Thymus (tissue), 14 donors: ENCODE results near the gene CMKLR1. TPM values are rescaled to one million over a fixed set of nuclear protein-coding genes. Genes with fewer than 3 reads are reported as not detected.

Experiments used
- DNase-seq, 9 donors: peaks; one replicate each; pipeline ENCODE4 v3.0.0-alpha.2; 2013; ENCODE audit warnings: low spot score in 9 of 9, low read depth in 6 of 9, missing footprints in 1 of 9
- H3K27ac ChIP-seq, 2 donors: one replicate each; pipeline ENCODE4 v1.5.1; 2013; ENCODE audit warnings: control low read depth in 1 of 2, low read depth in 1 of 2, low read length in 1 of 2, mild to moderate bottlenecking in 1 of 2, moderate library complexity in 1 of 2
- H3K27me3 ChIP-seq, 2 donors: one replicate each; pipeline ENCODE4 v1.5.1; 2013; ENCODE audit warnings: low read length in 1 of 2; ENCODE audit not compliant: control insufficient read depth in 2 of 2, insufficient read depth in 1 of 2
- H3K36me3 ChIP-seq, 2 donors: one replicate each; pipeline ENCODE4 v1.5.1; 2013; ENCODE audit warnings: low read length in 1 of 2, mild to moderate bottlenecking in 1 of 2, moderate library complexity in 1 of 2; ENCODE audit not compliant: control insufficient read depth in 2 of 2, insufficient read depth in 2 of 2
- H3K4me1 ChIP-seq, 2 donors: one replicate each; pipeline ENCODE4 v1.5.1; 2013; ENCODE audit warnings: low read length in 2 of 2; ENCODE audit not compliant: control insufficient read depth in 2 of 2, insufficient read depth in 2 of 2
- H3K4me3 ChIP-seq, 2 donors: one replicate each; pipeline ENCODE4 v1.5.1; 2013; ENCODE audit warnings: low read length in 2 of 2, control low read depth in 1 of 2, mild to moderate bottlenecking in 1 of 2
- H3K9me3 ChIP-seq, 2 donors: one replicate each; pipeline ENCODE4 v1.5.1; 2013; ENCODE audit warnings: low read length in 1 of 2, mild to moderate bottlenecking in 1 of 2; ENCODE audit not compliant: control insufficient read depth in 2 of 2, insufficient read depth in 1 of 2
- WGBS: extraction: QIAGEN DNeasy Blood & Tissue Kit; methylation state at CpG from one replicate; pipeline ENCODE4 v1.1.7; 2013; 5-methylcytosine and 5-hydroxymethylcytosine counted together
- long read RNA-seq, 10 donors: transcript quantifications; one replicate each; lab custom pipeline, GENCODE V29; 2026
- polyA plus RNA-seq: library from polyadenylated mRNA; stranded (reverse); fragments of 200-250 nt; gene quantifications from one replicate; pipeline ENCODE4 v1.2.3, GENCODE V29; 2013
- total RNA-seq: library from RNA; stranded (reverse); fragments of 120-200 nt; gene quantifications from one replicate; pipeline ENCODE4 v1.2.4, GENCODE V29; 2013
- donor health status: healthy.

CMKLR1 gene
- 4.4 TPM for total RNA-seq
- 4.5 TPM for polyA plus RNA-seq
- long read RNA-seq, donor 1 = 0 reads
- long read RNA-seq, donor 2 = 0 reads
- long read RNA-seq, donor 3, full-length matches to known transcripts = 6 of 6 reads
- long read RNA-seq, donor 3, partial matches to known transcripts = 0 of 6 reads
- long read RNA-seq, donor 3, other reads (novel, unspliced or antisense) = 0 of 6 reads
- long read RNA-seq, donor 4, full-length matches to known transcripts = 1 of 1 reads
- long read RNA-seq, donor 4, partial matches to known transcripts = 0 of 1 reads
- long read RNA-seq, donor 4, other reads (novel, unspliced or antisense) = 0 of 1 reads
- long read RNA-seq, donor 5, full-length matches to known transcripts = 5 of 5 reads
- long read RNA-seq, donor 5, partial matches to known transcripts = 0 of 5 reads
- long read RNA-seq, donor 5, other reads (novel, unspliced or antisense) = 0 of 5 reads
- long read RNA-seq, donor 6, full-length matches to known transcripts = 3 of 3 reads
- long read RNA-seq, donor 6, partial matches to known transcripts = 0 of 3 reads
- long read RNA-seq, donor 6, other reads (novel, unspliced or antisense) = 0 of 3 reads
- long read RNA-seq, donor 7, partial matches to known transcripts = 0 of 1 reads
- long read RNA-seq, donor 7, other reads (novel, unspliced or antisense) = 0 of 1 reads
- long read RNA-seq, donor 8, partial matches to known transcripts = 0 of 1 reads
- long read RNA-seq, donor 8, other reads (novel, unspliced or antisense) = 0 of 1 reads
- long read RNA-seq, donor 9 = 0 reads
- long read RNA-seq, donor 10, partial matches to known transcripts = 0 of 1 reads
- long read RNA-seq, donor 10, other reads (novel, unspliced or antisense) = 0 of 1 reads

- DNase-seq = peak in 1 of 9 donors; percentile 22
- Histone ChIP-seq H3K36me3 (no peaks in the 10 kb centered on the region), H3K4me3 (no peak within 1 kb of the TSS), H3K27me3 (peaks cover 0 to 15% of the 10 kb centered on the region in 2 donors), H3K9me3 (no peaks in the 10 kb centered on the region), H3K27ac (no peak within 1 kb of the TSS), H3K4me1 (peaks cover 0 to 6% of the 10 kb centered on the region in 2 donors)
- 8% methylated on average over 24 of the region's 24 CpGs for WGBS
Measured at GRCh38 chr12:108338915-108339657, at the start of gene CMKLR1. Gene CMKLR1, minus strand, starts transcription at chr12:108339311. Its CDS starts 45,720 bp downstream, at chr12:108293591.

DNA sequence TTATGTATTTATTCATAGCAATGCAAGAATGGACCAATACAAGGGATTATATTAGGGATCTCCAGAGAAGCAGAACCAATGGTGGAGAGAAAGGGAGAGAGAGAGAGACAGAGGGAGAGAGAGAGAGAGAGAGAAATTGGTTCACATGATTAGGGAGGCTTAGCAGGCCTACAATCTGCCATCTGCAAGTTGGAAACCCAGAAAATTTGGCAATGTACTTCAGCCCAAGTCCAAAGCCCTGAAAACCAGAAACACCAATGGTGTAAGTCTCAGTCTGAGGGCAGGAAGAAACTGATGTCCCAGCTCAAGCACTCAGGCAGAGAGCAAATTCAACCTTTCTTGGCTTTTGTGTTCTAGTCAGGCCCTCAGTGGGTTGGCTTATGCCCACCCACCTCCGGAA lies 48.7 kb upstream of the CMKLR1 start:
- 94% methylated on average over 1 of the region's 1 CpG for WGBS

GRCh38 chr12:108386709-108387360 lies 47.7 kb upstream of the CMKLR1 start:
- no peaks in the 10 kb centered on the region for H3K36me3 ChIP-seq
- 56% methylated on average over 8 of the region's 8 CpGs for WGBS
- H3K4me3 ChIP-seq = no peak overlapping the region
- no peak overlapping the region for H3K27ac ChIP-seq
- DNase-seq = no peak
- no peaks in the 10 kb centered on the region for H3K27me3 ChIP-seq
- no peaks in the 10 kb centered on the region for H3K4me1 ChIP-seq
- H3K9me3 ChIP-seq = no peaks in the 10 kb centered on the region

More for the DNA sequence above, 48.7 kb upstream of the CMKLR1 start:
- DNase-seq = no peak
- Histone ChIP-seq H3K4me1 (no peaks in the 10 kb centered on the region), H3K27me3 (no peaks in the 10 kb centered on the region), H3K4me3 (no peak overlapping the region), H3K36me3 (no peaks in the 10 kb centered on the region), H3K27ac (no peak overlapping the region), H3K9me3 (no peaks in the 10 kb centered on the region)

GRCh38 chr12:108382437-108382801 lies 43.3 kb upstream of the CMKLR1 start:
- Histone ChIP-seq H3K9me3 (no peaks in the 10 kb centered on the region), H3K36me3 (no peaks in the 10 kb centered on the region), H3K4me3 (no peak overlapping the region), H3K4me1 (no peaks in the 10 kb centered on the region), H3K27ac (no peak overlapping the region), H3K27me3 (no peaks in the 10 kb centered on the region)
- WGBS = 82% methylated on average over 1 of the region's 1 CpG
- no peak for DNase-seq

GRCh38 chr12:108381787-108382436 lies 42.8 kb upstream of the CMKLR1 start:
- Histone ChIP-seq H3K27me3 (no peaks in the 10 kb centered on the region), H3K9me3 (no peaks in the 10 kb centered on the region), H3K36me3 (no peaks in the 10 kb centered on the region), H3K27ac (no peak overlapping the region), H3K4me3 (no peak overlapping the region), H3K4me1 (no peaks in the 10 kb centered on the region)
- DNase-seq = peak in 2 of 9 donors; percentile 2
- 55% methylated on average over 8 of the region's 8 CpGs for WGBS

DNA sequence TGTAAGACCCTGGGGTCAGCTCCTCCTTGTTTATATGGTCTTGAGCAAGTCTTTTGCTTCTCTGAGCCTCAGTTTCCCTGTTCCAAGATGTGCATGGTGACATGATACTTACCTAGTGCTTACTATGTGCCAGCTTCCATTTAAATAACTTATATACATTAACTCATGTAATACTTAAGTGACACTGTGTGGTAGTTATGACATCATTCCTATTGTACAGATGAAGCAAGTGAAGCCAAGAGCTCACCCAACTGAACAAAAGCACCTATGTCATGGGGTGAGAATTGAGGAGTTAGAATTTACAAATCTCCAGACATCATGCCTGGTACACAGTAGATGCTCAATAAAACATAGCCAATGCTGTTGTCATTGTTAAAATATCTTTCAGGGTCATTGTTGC lies 41.3 kb upstream of the CMKLR1 start:
- Histone ChIP-seq H3K9me3 (no peaks in the 10 kb centered on the region), H3K4me3 (no peak overlapping the region), H3K27me3 (no peaks in the 10 kb centered on the region), H3K36me3 (no peaks in the 10 kb centered on the region), H3K27ac (no peak overlapping the region), H3K4me1 (no peaks in the 10 kb centered on the region)
- no peak for DNase-seq

DNA sequence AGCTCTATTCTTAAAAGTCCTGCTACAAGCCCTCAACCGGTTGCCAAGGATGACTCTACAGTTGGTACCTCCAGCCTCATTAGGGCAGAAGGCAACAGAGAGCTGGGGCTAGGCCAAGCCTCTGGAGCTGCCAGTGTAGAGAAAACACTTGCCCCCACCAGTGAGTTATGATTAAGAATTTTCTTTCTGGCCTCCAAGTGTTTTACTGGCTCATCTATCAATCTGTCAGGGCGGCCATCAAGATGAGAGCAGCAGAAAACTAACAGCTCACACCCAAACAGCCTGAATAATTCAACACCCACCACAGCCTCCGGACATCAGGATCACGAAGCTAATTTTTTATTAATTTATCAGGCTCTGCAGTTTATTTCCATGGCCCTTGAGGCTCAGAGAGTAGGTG lies 40.7 kb upstream of the CMKLR1 start:
- Histone ChIP-seq H3K27me3 (no peaks in the 10 kb centered on the region), H3K36me3 (no peaks in the 10 kb centered on the region), H3K9me3 (peaks cover 0 to 2% of the 10 kb centered on the region in 2 donors), H3K27ac (no peak overlapping the region), H3K4me1 (no peaks in the 10 kb centered on the region), H3K4me3 (no peak overlapping the region)
- 92% methylated on average over 4 of the region's 4 CpGs for whole genome bisulfite sequencing
- no peak for DNase-seq

- WGBS = 97% methylated on average over 3 of the region's 3 CpGs
- no peak overlapping the region for H3K27ac ChIP-seq
- no peaks in the 10 kb centered on the region for H3K27me3 ChIP-seq
- DNase-seq = no peak
- H3K9me3 ChIP-seq = peaks cover 0 to 7% of the 10 kb centered on the region in 2 donors
- no peaks in the 10 kb centered on the region for H3K36me3 ChIP-seq
- no peaks in the 10 kb centered on the region for H3K4me1 ChIP-seq
- H3K4me3 ChIP-seq = no peak overlapping the region
Measured at GRCh38 chr12:108378926-108379325, 39.8 kb upstream of the CMKLR1 start.
